Stimulated activated CD8-positive, alpha-beta memory T cell treated with anti-CD3 and anti-CD28 coated beads, Interleukin-15, amount 100 ng/mL, for 48 hours (primary cell): ENCODE data around the gene BLTP2.
A peak's percentile ranks its signal among the peaks of the same experiment; 100 is the strongest.
"Not testable (repeated sequence)": the region's sequence is repeated elsewhere in the genome, so short reads cannot be mapped to it uniquely, and the experiment has no call there.

Experiments used
- DNase-seq, 2 donors: peaks; one replicate each; pipeline ENCODE4 v3.0.0-alpha.2; 2020; ENCODE audit warnings: low read depth in 2 of 2

BLTP2 gene

GRCh38 chr17:28644787-28645575 lies at the start of gene BLTP2:
Gene BLTP2 (minus strand): TSS chr17:28645158. CDS start chr17:28645056, 102 bp downstream.
- peak; percentile 95 to 97 for DNase-seq

GRCh38 chr17:28693869-28694268 lies 48.9 kb upstream of the BLTP2 start:
- DNase-seq: no peak

DNA sequence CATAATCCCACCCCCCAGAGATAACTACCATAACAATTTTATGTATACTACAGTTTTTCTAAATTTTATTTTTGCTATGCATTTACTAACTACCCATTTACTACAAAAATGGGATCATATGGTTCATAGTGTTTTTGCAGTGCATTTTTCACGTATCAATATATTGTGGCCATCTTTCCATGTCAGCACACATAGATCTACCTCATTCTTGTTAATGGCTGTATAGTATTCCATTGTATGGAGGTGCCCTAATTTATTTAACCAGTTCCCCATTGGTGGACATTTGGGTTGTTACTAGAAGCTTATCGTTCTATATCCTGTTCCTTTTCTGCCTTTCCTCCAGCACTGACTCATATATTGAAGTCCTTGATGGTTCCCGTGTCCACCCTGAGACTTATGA lies 44.1 kb upstream of the BLTP2 start:
- DNase-seq: no peak

DNA sequence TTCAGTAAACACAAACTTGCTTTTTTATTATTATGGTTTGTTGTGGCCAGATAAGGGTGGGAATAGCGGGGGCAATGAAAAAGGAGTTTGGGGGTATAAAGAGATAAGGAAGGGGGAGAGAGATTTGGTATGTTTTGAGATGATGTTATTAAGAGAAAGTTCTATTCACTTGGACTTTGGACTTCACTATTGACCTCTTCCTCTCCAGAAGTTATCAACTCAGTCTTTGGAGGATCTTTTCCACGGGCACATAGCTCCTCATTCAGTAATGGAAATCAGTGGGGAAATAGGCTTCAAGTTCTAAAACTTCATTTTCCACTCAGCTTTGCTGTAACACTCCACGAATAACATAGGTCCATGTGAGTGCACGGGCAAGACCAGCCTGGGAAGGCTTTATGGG lies 43.5 kb upstream of the BLTP2 start:
- no peak for DNase-seq

GRCh38 chr17:28686296-28686695 lies 41.3 kb upstream of the BLTP2 start:
- no peak for DNase-seq

DNA sequence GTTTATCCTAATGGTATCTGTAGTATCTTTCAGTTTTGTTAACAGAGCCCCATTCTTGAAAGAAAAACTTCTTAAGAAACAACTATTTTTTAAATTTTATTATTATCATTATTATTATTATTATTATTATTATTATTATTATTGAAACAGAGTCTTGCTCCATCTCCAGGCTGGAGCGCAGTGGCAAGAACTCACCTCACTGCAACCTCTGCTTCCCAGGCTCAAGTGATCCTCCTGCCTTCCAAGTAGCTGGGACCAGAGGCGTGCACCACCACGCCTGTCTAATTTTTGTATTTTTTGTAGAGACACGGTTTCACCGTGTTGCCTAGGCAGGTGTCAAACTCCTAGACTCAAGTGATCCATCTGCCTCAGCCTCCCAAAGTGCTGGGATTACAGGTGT lies 40.4 kb upstream of the BLTP2 start:
- no peak for DNase-seq

DNA sequence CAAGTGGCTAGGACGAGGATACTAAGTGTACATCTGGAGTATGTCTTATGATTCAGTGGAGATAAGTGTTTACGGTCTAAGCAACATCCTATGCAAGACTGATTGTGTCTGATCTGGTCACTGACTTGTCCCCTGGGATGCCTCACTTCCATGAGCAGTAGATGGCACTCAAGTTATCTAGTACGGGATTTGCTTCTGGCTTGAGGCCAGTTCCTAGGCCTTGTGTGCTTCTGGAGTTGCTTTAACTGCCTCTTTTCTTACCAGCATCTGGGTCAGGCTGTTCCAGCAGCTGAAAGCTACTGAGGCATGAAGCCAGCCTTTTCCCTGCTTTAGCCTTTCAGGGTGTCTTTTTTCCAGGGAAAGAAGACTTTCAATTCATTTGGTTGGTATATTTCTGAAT lies 40.0 kb upstream of the BLTP2 start:
- no peak for DNase-seq

GRCh38 chr17:28682655-28683054 lies 37.7 kb upstream of the BLTP2 start:
- DNase-seq: no peak

DNA sequence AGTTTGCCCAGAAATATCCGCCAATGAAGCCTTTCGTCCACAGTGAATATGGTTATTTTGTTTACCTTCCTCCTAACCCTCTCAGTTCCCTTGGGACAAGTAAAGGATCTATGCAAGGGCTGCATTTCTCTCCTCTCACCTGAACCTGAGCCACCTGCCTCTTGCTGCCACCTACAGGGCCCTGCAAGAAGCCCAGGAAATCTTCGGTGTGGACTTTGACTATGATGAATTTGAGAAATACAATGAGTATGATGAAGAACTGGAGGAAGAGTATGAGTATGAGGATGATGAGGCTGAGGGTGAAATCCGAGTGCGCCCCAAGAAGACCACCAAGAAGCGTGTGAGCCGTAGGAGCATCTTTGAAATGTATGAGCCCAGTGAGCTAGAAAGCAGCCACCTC lies 31.0 kb upstream of the BLTP2 start:
- no peak for DNase-seq

DNA sequence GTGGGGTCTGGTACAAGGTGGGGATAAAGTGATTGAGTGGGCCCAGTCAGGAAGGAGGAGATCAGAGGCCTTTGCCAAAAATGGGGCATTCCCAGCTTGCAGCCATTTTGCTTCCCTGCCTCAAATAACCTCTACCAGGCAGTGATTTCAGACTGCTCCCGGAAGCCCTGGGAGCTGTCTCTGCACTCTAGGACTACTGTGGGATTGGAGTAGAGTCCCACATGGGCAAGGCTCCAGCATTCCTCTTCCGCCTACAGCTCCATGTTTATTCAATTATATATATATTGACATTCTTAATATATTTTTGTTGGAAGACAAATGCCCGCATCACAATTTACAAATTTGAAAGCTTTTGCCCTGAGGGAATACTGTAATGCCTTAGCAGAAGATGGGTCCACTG lies 30.5 kb upstream of the BLTP2 start:
- DNase-seq: no peak

- DNase-seq: no peak
Observed at GRCh38 chr17:28669918-28670317, 25.0 kb upstream of the BLTP2 start.

DNA sequence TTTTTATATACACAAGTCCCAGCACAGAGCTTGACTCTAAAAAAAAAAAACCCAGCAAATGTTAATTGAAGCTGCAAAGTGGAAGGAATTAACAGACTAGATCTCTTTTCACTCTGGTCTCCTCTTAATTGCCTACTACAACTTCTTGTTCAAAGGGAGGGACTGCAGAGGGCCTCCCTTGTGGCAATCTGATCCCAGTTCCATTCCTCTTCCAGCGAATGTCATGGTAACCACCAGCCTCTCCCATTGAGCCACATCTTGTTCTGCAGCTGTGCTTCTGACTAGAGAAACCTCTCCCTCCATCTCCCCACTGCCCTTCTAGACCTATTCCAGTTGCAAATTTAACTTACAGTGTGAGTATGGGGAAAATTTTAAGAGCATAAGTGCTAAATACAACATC lies 22.9 kb upstream of the BLTP2 start:
- no peak for DNase-seq

GRCh38 chr17:28665994-28666393 lies 21.0 kb upstream of the BLTP2 start:
- no peak for DNase-seq

GRCh38 chr17:28663723-28664122 lies 18.8 kb upstream of the BLTP2 start:
- DNase-seq: no peak

DNA sequence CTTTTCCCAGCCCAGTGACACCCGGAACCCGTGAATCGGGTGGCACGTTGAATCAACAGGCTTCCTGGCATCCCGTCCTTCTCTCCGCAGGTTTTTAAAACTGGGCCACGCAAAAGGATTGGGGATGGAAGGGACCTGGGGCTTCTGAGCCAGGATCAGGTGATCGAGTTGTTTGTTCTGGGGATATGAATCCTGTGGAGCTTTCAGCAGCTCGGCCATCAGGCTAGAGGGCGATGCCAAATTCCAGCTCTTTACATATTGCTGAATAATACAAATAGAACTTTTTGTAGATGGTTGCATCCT lies 17.5 kb upstream of the BLTP2 start:
- DNase-seq: no peak

DNA sequence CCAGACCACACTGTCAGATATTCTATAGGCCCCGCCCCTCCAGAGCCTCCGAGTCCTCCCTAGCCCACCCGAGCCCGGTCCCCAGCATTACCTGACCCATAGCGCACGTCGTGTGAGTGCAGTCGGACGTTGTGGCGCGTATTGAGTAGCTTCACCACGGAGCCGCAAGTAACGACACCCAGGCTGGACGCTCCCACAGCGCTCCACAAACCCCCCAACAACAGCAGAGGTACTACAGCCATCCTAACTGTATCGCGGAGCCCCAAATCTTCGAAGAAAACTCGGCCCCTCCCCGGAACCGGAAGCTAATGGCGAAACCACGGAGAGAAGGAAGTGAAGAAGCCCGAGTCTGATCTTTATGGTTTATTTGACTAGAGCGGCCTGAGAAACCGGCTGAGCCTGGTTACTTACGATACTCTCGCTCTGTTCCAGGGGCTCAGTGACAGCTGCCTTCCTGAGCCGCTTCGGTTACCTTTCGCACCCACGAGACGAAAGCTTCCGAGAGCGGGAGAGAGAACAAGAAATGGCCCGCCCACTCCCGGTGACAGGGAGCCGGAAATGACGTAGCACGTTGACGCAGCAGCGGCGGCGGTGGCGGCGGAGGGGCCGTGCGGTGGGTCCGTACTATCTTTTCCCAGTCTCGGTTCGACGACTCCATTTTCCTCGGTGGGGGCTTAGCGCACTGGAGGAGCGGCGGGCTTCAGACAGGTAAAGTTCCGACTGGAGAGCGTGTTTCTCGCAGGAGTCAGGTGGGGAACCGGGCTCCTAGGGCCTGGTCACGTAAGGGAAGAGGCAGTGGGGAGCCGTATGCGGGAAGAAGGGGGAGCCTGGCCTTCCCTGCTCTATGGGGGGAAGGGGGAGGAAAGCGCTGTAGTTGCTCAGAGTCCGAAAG lies 16.9 kb upstream of the BLTP2 start, which contains the start of the genes SDF2 and SUPT6H:
Gene SDF2 (minus strand): TSS at position 272 of the 892 bp plus-strand sequence. CDS start 30 bp downstream, at position 242.
Gene SUPT6H (plus strand): TSS at position 571 of the 892 bp plus-strand sequence. CDS start 11,197 bp downstream, outside the sequence.
- DNase-seq: peak; percentile 88 to 90

GRCh38 chr17:28659497-28659881 lies 14.5 kb upstream of the BLTP2 start:
- not testable (repeated sequence) for DNase-seq

DNA sequence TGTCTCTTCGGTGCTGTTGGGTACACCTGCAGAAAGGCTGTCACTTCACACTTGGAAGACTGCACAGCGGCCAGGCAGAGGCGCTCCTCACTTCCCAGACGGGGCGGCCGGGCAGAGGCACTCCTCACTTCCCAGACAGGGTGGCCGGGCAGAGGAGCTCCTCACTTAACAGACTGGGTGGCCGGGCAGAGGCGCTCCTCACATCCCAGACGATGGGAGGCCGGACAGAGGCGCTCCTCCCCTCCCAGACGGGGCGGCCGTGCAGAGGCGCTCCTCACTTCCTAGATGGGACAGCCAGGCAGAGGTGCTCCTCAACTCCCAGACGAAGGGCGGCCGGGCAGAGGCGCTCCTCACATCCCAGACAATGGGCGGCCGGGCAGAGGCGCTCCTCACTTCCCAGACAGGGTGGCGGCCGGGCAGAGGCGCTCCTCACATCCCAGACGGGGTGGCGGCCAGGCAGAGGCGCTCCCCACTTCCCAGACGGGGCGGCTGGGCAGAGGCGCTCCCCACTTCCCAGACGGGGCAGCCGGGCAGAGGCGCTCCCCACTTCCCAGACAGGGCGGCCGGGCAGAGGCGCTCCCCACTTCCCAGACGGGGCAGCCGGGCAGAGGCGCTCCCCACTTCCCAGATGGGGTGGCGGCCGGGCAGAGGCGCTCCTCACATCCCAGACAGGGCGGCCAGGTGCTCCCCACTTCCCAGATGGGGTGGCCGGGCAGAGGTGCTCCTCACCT lies 14.0 kb upstream of the BLTP2 start:
- not testable (repeated sequence) for DNase-seq

- not testable (repeated sequence) for DNase-seq
Observed at GRCh38 chr17:28658342-28658741, 13.4 kb upstream of the BLTP2 start.

- DNase-seq: no peak
Observed at GRCh38 chr17:28657756-28658155, 12.8 kb upstream of the BLTP2 start.

DNA sequence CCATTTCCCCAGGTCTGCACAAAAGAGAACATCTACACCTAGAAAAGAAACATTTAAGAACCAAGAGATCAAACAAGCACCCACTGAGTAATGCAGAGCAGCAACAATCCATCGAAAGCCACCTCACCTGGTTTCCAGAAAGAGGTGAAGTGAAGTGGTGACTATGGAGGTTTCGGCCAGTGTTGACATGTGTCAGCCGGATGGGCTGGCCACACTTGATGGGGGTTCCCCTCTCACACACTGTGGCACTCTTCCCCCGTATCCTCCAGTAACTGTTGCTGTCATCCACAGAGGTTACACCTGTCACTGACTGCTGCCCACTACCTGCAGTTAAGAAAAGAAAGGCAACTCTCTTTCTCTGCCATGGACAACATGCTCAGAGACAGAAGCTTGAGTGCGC lies 10.2 kb upstream of the BLTP2 start:
- DNase-seq: no peak

DNA sequence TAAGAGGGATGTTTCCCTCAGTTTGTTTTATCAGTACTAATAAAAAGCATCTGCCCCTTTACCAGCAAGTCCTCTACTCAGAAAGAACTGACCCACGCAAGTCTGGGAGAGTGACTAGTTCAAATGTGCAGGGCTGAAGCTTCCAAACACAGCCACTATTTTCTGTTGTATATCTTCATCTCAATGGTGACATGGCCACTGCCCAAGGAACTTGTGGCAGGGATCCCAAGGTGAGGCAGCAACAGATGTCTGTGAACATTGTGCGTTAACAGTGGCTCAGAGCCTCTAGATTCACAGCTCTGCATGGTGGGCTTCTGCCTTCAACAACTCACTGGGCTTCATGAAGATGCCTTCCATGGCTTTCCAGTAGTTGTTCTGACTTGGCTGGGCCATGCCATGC lies 3.7 kb upstream of the BLTP2 start:
- DNase-seq: no peak
